Fibroblast of skin of right quadriceps (primary cell): ENCODE measurements around the gene NDST3.
"Not testable (repeated sequence)": the region's sequence is repeated elsewhere in the genome, so short reads cannot be mapped to it uniquely, and the experiment has no call there.

Experiments used
- DNase-seq: peaks from one replicate; pipeline ENCODE4 v3.0.0-alpha.2; 2013

Gene NDST3

DNA sequence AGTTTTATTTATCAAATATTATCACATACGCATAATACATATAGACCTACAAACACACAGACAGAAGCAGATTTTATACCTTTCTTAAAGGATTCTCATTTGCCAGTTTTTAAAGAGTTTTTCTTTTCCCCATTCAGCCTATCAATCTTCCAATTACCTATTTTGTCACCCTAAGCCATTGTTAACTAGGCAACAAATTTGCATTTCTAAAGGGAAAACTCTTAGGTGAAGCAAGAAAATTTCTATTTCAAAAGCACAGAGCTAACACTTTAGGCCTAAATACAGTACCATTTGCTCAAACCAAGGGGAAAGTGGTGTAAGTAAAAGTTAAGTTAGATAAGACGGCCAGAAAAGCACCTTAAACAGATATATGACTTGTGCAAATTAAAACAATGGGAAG lies 156.6 kb downstream of the NDST3 start:
- no peak for DNase-seq

DNA sequence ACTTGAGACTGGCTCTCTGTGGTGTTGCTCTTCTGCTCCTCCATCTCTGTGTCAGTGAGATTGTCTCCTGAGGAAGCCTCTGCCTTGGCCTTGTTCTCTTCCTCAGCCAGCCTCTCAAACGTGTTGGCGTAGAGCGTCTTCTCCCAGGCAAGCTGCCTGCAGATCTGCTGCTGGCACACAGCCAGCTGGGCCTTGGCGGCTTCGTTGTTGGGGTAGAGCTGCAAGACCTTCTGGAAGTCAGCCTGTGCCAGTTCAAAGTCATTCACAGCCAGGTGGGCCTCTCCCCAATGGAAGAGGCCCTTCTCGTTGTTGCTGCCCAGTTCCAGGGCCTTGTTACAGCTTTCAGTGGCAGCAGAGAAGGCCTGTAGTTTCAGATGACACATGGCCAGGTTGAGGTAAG lies 159.1 kb downstream of the NDST3 start:
- no peak for DNase-seq

DNA sequence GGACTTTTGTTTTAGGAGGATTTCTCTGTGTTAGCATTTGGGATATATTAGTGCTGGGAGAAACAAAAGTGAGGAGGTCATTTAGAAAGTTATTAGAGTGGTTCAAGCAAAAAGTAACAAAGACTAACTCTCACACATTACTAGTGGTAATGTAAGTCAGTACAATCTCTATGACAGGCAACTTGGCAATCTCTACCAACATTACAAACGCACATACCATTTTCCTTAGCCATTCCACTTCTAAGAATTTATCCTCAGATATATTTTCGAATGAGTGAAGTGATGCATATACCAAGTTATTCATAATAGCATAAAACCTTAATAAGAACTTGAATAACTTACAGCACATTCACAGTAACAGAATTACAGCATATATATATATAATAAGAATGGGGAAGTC lies 172.3 kb downstream of the NDST3 start:
- DNase-seq: no peak

DNA sequence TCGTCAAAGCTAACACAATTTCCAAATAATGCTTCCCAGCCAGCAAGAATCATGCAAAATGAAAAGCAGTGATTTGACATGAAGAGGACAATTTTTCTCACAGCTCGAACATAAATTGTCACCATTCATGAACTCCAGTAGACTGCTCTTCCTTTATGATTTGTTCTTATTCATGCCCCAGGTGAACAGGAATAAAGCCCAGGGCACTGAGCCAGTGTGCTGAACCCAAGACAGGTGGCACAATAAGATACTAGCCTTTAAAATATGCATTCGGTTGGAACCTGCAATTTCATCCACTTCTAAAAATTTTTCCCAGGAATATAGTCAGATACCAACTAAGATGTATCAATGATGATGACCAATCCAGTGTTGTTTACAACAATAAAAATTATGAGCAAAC lies 178.8 kb downstream of the NDST3 start:
- DNase-seq: no peak

DNA sequence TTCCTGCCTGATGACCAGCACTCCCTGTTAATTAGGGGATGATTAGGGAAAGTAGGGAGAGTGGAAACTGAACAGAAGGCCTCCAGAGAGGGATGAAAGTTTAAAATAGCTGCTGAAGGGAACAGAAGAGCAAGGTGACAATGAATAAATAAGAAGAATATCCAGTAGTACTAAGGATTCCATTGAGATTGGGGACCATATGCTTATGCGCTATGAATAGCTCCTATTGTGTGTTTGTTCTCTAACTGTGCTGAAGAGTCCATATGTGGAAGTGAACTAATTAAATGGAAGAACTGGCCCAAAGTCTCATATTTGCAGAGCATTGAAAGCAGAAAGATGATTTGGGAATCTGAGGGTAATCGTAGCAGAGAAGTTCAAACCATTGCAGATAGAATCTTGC lies 181.5 kb downstream of the NDST3 start:
- no peak for DNase-seq

DNA sequence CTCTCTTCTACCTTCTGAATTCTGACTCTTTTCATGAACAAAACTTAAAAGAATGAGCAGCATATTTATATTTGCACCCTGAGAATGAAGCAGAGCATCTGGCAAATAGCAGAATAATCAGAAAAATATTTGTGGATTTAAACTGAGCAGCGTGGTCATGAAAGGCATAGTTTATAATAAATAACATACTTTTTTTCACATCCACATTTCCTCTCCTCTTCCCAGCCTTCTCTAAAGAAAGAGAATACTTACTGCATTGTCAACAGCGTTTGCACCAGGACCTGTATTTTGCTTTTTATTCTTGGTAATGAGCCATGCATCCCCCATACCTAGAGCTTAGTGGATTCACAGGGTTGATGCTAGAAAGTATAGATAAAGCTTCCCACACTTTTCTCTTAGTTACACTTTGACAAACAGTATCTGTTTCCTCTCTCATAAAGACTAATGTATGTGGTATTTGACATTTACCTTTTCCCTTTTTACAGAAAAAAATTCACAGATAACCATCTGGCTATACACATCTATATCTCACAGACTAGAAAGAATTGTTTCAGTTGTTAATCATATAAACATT lies 187.0 kb downstream of the NDST3 start:
- DNase-seq: peak; percentile 32

DNA sequence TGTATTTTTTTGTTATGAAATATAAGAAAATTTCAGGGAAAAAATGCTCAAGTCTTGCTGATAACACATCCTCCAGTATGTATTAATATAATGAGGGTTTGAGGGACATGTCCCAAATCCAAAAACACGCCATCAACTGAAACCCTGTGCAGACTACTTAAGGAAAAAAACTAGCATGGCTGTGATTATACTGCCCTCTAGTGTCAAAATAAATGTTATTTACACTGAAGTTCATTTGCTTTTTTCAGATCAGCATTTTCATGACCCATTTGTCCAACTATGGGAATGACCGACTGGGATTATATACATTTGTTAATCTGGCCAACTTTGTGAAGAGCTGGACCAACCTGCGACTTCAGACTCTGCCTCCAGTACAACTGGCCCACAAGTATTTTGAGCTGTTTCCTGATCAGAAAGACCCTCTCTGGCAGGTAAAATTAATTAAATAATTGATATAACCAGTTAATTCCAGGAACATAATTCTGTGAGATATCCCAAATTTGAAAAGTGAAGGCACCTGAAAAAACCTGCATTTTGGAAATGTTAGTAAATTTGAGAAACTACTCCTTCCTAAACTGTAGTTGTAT lies 190.1 kb downstream of the NDST3 start:
- DNase-seq: peak; percentile 67

DNA sequence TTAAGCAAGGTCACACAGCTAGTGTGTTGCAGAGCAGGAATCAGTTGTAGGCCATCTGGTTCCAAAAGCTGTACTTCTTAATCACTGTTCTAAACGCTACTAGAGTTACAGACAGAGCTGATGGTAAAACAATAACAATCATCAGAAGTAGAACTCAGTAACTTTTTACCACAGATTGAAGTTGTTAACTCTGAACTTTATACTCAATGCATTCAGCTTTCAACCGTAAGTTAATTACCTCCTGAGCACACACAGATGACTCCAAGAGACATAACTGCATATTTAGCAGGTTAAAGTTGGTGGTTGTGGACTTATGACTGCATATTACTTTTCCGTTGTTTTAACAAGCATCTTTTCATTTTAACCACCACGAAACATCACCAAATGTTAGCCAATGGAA lies 191.2 kb downstream of the NDST3 start:
- DNase-seq: peak; percentile 17

DNA sequence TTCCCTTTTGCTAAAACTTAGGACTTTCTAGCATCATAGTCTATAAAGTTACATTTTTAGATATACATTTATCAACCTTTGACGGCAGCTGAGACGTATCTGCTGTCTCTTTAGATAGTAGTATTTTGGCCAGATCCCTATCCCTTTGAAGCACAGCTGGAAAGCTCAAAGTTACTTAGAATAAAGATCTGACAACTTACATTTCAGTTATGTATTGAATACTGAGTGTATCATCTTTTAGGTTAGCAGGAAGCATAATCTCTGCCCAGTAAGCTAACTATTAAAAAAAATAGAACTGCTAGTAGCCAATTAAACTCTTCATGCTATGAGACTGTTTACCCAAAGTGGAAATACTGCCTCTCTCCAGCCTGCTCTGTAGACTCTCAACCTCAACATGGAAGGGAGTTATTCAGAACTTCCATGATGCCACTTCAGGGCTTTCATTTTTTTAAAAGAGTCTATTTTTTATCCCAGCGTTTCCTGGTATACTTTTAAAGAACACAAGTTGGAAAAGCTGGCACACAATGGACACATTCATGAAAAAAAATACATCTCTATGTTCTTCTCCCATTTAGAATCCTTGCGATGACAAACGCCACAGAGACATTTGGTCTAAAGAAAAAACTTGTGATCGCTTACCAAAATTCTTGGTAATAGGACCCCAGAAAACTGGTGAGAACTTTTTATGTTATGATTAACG lies 192.2 kb downstream of the NDST3 start:
- DNase-seq: no peak

DNA sequence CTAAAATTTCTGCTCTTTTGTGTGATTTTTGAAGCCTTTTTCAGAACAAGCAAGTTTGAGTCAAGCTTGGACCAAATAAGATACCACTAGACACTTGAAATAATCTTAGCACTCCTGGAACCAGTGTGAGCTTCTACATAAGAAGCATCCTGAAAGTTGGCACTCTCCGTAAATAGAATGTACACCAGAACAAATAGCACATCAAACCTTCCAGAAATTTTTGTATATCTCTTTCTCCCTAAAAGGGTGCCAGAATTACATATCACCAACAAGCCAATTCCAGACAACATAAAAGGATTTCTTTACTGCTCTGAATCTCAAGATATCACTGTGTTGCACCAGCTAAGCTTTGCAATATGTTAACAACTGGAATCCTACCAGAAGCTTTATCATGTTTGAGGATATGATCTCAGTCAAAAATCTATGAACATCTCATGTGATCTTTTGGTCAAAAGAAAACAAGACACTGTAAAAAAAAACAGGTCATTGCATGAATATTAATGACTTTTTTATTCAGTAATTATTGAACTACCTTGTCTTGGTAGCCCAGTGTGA lies 201.4 kb downstream of the NDST3 start:
- no peak for DNase-seq

DNA sequence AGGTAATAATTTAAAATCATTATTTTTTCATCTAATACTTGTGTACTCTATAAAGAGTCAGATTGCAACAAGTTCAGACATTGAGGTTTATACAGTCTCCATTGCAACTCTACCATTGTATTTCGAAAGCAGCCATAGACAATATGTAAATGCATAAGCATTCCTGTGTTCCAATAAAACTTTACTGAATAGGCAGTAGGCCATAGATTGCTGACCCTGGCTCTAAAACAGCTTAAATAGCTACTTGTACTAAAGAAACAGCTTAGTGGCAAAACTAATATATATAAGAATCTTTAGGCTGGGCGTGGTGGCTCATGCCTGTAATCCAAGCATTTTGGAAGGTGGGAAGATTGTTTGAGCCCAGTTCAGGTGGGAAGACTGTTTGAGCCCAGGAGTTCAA lies 203.2 kb downstream of the NDST3 start:
- DNase-seq: no peak

DNA sequence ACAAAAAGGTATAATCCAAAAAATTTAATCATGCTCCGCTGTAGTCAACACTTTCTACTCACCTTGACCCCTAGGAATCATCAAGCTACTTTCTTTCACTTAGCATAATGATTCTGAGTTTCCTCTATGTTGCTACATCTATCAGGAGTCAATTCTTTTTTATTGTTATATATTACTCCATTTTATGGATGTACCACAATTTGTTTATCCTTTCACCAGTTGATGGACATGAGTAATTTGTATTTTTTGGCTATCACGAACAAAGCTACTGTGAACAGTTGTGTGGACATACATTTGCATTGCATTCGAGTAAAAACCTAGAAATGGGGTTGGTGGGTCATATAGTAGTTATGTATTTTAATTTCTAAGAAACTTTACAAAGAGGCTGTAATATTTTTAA lies 215.6 kb downstream of the NDST3 start:
- no peak for DNase-seq

DNA sequence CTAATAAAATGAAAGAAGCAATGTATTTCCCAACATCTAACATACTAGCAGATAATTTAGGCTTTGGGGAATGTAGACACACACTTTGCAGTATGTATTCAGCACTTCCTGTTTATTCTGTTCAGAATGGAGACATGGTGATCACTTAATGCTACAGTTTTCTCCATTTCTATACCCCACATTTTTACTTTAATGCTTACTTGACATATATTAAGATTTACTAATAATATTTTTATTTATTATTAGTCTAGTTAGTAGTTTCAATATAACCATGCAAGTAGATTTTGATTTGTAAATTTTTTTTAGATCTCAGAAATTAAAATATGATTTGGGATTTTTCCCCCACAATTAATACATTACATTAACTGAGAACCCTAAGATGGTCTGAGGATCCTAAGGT lies 220.1 kb downstream of the NDST3 start:
- no peak for DNase-seq

DNA sequence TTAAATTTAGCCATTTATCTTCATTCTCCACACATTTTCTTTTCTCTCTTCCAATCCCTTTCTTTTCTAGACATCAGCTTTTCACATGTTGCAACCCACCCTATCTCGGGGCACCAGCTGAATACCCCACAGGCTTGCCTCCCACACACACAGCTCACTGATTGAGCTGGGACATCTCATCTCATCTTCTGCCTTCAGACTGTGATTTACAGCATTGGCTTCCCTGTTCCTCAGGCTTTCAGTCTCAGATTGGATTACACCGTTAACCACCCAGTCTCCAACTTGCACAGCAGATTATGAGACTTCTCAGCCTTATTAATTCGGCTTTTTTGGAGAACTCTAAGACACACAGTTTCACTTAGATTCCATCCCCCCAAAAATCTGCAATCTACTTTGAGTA lies 224.8 kb downstream of the NDST3 start:
- DNase-seq: no peak

DNA sequence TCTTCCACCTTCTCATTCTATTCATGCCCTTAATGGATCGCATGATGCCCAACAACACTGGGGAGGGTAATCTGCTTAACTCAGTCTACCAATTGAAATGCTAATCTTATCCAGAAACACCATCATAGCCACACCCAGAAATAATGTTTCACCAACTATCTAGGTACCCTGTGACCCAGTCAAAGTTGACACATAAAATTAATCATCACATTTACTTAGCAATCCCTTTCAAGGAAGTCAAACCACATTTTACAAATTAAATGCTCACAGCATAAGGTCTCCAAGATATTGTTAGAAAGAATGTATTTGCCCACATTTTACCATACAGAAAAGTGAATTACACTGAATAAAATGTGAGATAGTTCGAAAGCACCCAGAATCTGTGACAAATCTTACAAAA lies 226.0 kb downstream of the NDST3 start:
- no peak for DNase-seq

DNA sequence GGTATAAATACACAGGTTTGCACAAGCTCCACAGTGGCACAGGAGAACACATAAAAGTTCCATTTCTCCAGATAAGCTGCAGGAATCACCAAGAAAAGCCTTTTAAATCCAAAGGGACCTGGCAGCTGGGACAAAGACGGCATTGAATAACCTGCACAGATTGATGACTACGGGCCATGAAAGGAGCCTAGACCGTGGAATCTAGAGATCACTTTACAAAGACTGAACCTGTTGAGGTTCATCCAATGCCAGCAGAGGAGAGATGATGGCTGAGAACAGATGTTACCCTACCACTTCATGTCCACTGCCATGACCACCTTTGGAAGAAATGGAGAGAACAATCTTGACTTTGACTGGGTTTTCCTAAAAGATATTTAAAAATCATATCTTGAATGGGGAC lies 229.8 kb downstream of the NDST3 start:
- DNase-seq: no peak

DNA sequence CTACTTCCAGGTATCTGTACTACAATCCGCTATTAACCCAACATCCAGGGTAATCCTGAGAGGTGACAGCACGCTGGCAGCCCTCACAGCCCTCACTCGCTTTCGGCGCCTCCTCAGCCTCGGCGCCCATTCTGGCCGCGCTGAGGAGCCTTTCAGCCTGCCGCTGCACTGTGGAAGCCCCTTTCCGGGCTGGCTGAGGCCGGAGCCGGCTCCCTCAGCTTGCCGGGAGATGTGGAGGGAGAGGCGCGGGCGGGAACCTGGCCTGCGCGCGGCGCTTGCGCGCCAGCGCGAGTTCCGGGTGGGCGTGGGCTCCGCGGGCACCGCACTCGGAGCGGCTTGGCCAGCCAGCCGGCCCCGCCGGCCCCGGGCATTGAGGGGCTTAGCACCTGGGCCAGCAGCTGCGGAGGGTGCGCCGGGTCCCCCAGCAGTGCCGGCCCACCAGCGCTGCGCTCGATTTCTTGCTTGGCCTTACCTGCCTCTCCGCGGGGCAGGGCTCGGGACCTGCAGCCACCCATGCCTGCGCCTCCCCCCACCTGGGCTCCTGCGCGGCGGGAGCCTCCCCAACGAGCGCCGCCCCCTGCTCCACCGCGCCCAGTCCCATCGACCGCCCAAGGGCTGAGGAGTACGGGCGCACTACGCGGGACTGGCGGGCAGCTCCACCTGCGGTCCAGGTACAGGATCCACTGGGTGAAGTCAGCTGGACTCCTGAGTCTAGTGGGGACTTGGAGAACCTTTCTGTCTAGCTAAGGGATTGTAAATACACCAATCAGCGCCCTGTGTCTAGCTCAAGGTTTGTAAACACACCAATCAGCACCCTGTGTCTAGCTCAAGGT lies 231.2 kb downstream of the NDST3 start:
- DNase-seq: no peak

DNA sequence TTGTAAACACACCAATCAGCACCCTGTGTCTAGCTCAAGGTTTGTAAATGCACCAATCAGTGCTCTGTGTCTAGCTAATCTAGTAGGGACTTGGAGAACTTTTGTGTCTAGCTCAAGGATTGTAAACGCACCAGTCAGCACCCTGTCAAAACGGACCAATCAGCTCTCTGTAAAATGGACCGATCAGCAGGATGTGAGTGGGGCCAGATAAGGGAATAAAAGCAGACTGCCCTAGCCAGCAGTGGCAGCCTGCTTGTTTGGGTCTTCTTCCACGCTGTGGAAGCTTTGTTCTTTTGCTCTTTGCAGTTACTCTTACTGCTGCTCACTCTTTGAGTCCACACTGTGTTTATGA lies 231.8 kb downstream of the NDST3 start:
- DNase-seq: not testable (repeated sequence)

DNA sequence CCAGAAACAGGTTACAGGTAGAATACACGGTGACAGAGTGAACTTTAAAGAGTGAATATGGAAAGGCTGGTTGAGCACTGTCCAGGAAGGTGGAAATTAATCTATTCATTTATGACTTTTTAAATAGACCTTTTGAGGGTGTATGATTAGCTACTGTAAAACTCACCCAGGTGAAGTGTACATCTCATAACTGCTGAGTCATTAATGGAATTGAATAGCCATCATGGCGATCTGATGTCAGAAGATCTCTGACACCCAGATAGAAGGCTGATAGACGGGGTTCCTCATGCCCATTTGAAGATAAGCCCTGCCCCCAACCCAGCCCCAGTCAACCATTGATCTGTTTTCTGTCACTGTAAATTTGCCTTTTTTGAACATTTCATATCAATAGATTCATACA lies 234.5 kb downstream of the NDST3 start:
- no peak for DNase-seq

DNA sequence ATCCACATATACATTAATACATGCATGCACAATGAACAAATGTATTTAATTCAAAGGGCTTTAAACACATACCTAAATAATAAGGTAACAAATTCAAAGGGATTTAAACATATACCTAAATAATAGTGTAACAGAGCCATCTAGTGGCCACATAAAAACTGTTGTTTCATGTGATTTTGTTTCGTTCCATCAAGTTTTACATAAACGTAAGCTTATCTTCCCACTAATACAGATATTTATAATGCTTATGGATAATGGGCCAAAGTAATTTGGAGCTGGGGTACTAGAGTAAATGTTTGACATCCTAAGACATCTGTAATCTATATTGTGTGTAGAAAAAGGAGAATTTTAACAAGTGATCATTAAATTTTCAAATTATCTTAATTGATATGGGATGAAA lies 236.2 kb downstream of the NDST3 start:
- DNase-seq: no peak

DNA sequence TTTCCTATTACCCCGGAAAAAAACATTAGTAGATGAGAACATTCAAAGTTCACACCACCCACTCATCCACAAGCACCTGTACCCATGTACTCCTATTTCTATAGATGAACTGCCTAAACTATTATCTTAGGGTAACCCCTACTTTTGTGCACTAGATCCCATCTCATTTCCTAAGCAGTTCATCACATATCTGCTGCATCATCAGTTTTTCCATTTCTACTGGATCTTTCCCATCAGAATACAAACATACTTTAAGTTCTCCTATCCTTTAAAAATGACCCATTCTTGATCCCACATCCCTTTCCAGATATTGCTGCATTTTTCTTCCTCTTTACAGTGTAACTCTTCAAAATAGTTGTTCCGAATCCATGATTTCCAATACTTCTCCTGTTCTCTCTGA lies 237.5 kb downstream of the NDST3 start:
- no peak for DNase-seq

DNA sequence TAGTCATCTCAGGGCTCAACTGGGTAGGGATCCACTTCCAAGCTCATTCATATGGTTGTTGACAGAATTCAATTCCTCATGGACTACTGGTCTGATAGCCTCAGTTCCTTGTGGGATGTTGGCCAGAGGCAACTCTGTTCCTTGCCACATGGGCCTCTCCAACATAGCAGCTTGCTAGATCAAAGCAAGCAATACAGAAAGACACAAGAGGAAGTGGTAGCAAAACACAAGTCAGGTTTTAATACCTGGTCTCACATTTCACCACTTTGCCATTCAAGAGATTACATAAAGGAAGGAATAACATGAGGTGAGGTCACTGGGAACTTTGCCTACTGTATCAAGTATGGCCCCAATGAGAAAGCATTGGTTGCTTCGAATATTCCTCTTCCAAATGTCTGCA lies 239.4 kb downstream of the NDST3 start:
- DNase-seq: no peak

DNA sequence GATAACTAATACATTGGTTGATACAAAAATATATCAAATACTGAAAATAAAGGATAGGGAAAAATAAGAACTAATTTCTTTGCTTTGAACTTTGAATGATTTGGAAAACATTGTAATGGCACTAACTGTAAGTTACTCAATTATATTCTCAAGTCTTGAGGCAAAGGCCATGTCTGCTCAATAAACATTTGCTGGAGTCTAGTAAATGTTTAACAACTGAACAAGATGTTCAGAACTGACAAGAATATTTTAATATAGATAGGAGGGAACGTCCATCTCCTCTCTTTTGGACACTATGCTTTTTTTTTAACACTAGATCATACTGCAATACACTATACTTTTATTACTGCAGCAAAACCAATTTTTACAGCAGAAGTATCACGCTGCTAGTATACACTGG lies 242.3 kb downstream of the NDST3 start:
- no peak for DNase-seq

DNA sequence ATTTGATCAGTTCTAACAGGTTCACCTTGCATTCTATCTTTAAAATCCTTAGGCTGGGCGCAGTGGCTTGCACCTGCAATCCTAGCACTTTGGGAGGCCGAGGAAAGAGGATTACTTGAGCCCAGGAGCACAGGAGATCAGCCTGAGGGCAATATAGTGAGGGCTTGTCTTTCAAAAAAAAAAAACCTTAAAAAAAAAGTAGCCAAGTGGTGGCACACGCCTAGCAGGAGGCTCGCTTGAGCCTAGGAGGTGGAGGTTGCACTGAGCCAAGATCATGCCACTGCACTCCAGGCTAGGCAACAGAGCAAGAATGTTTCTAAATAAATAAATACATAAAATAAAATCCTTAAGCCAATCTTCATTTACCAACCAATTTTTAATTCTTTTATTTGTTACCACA lies 243.0 kb downstream of the NDST3 start:
- no peak for DNase-seq
